Heart left ventricle (tissue), 16 donors: ENCODE measurements around the gene NCOA3. TPM values are rescaled to one million over a fixed set of nuclear protein-coding genes. Genes with fewer than 3 reads are reported as not detected.
"Not testable (repeated sequence)": the region's sequence is repeated elsewhere in the genome, so short reads cannot be mapped to it uniquely, and the experiment has no call there.

ENCODE experiments used
- ATAC-seq, 4 donors: fragments of 200-7000 bp; cut with Tn5 transposase; one replicate each; pipeline ENCODE4 v1.9.1; 2020 to 2022; ENCODE audit warnings: moderate library complexity in 4 of 4, mild to moderate bottlenecking in 3 of 4, moderate number of reproducible peaks in 1 of 4
- DNase-seq, 5 donors: peaks; one replicate each; pipeline ENCODE4 v3.0.0-alpha.2; 2020
- H3K27ac ChIP-seq, 12 donors: fragments of 200-600 bp; sonication (generic) in 4 of 12; one replicate each; pipeline versions ENCODE4 v1.5.0 to v1.8.0; 2016 to 2022; ENCODE audit warnings: mild to moderate bottlenecking in 2 of 12
- H3K27me3 ChIP-seq, 9 donors: fragments of 200-600 bp; sonication (generic) in 2 of 9; one replicate each; pipeline versions ENCODE4 v1.5.1 to v1.8.0; 2016 to 2022; ENCODE audit warnings: mild to moderate bottlenecking in 3 of 9
- H3K36me3 ChIP-seq, 9 donors: fragments of 200-600 bp; sonication (generic) in 2 of 9; one replicate each; pipeline versions ENCODE4 v1.5.0 to v1.8.0; 2018 to 2022; ENCODE audit warnings: mild to moderate bottlenecking in 2 of 9
- H3K4me1 ChIP-seq, 12 donors: fragments of 200-600 bp; sonication (generic) in 4 of 12; one replicate each; pipeline versions ENCODE4 v1.5.0 to v1.8.0; 2016 to 2022; ENCODE audit warnings: mild to moderate bottlenecking in 3 of 12
- H3K4me3 ChIP-seq, 12 donors: fragments of 200-600 bp; sonication (generic) in 4 of 12; one replicate each; pipeline versions ENCODE4 v1.5.0 to v1.8.0; 2017 to 2022; ENCODE audit warnings: mild to moderate bottlenecking in 9 of 12, moderate library complexity in 4 of 12
- H3K9me3 ChIP-seq, 12 donors: fragments of 200-600 bp; sonication (generic) in 4 of 12; one replicate each; pipeline versions ENCODE4 v1.5.0 to v1.8.0; 2016 to 2022; ENCODE audit warnings: mild to moderate bottlenecking in 1 of 12
- CTCF ChIP-seq, 12 donors: fragments of 200-600 bp; sonication (generic) in 4 of 12; IDR thresholded peaks; one replicate each; pipeline versions ENCODE4 v1.5.0 to v1.8.0; 2018 to 2022; ENCODE audit warnings: antibody characterized with exemption in 12 of 12, mild to moderate bottlenecking in 5 of 12
- POLR2A ChIP-seq, 2 donors: fragments of 450-650 bp; IDR thresholded peaks; one replicate each; pipeline ENCODE4 v1.6.1; 2017; ENCODE audit warnings: antibody characterized with exemption in 2 of 2, mild to moderate bottlenecking in 2 of 2, moderate library complexity in 2 of 2
- WGBS, 4 donors: extraction: QIAGEN DNeasy Blood & Tissue Kit in 2 of 4; methylation state at CpG; one replicate each; pipeline versions ENCODE4 v1.1.5 to v1.1.7; 2013 to 2018; 5-methylcytosine and 5-hydroxymethylcytosine counted together
- intact Hi-C, 10 donors: fragments of 100-400 bp; cut with DNase I; formaldehyde crosslinking; loops; one replicate each; pipeline versions ENCODE4 v1.11.1 to v1.14.2; 2022
- polyA plus RNA-seq, 2 donors: library from polyadenylated mRNA; stranded (reverse); fragments of 200-250 nt; gene quantifications; one replicate each; pipeline ENCODE4 v1.2.3, GENCODE V29; 2013
- total RNA-seq, 9 donors: library from RNA; depleted of rRNA in 2 of 9; stranded (reverse); fragments of >200 nt in 2 of 9; fragmentation: NEBNext Ultra II Directional in 3 of 9; extraction: Animal tissue kit (Norgen Biotek cat#: 25700) in 3 of 9; gene quantifications; one replicate each; pipeline versions ENCODE4 v1.1.0 to v1.2.4, GENCODE V29; 2016 to 2023
- donor health status: ischemic (EF 13 %, LVEDD 7.1; RV severe dilation, severe dysfunction).
- donor health status: healthy with polysubstance abuse.
- donor health status: DM: no; HTN: yes; CAD: no.
- donor health status: DM: no; HTN: no; CAD: no.
- donor health status: ischemic (EF 25% LVEDD 6.9; RV normal size, moderate dysfunction).
- donor health status: ischemic (EF 25% LVEDD 5.7; RV mildly dilated, moderate dysfunction).
- donor health status: healthy.
- donor health status: DM: yes; HTN: yes; CAD: no.
- donor health status: ischemic (EF 35%, LVEDD 5.7; RV mildly dilated, moderate dysfunction).
- donor health status: nonischemic (EF 11% LVEDD 7.7; RV severe dilation, severe dysfunction).
- donor health status: DM: yes; HTN: yes; CAD: no.
- donor health status: PGD.
- donor health status: ischemic (EF 29% LVEDD 5.4; RV normal size, mild dysfunction).
- donor health status: nonischemic (EF 23%, LVEDD 6.1; RV moderate dilation, normal function).

Gene NCOA3
- total and polyA plus RNA-seq, 11 donors, result 6.7 to 39.3 (median 25.3) TPM

GRCh38 chr20:47588158-47588557, 86.5 kb downstream of the NCOA3 start:
- intact Hi-C loops, result no loop called here
- peaks cover 0 to 34% (median 18%) of the 10 kb centered on the region in 12 donors for H3K4me1 ChIP-seq
- H3K27me3 ChIP-seq, result no peaks in the 10 kb centered on the region
- no peak overlapping the region for H3K4me3 ChIP-seq
- H3K36me3 ChIP-seq, result peaks cover 0 to 33% (median 4%) of the 10 kb centered on the region in 9 donors
- H3K27ac ChIP-seq, result no peak overlapping the region
- TF ChIP-seq POLR2A (IDR thresholded peaks at IDR 0.05) (no peak), CTCF (IDR thresholded peaks at IDR 0.05) (no peak)
- WGBS, 4 donors, result 91 to 98% (median 97%) methylated on average over 8 of the region's 8 CpGs
- no peaks in the 10 kb centered on the region for H3K9me3 ChIP-seq
- no peak for ATAC-seq
- no peak for DNase-seq

GRCh38 chr20:47591231-47591630, 89.5 kb downstream of the NCOA3 start:
- Histone ChIP-seq H3K9me3 (no peaks in the 10 kb centered on the region), H3K36me3 (peaks cover 0 to 17% (median 0%) of the 10 kb centered on the region in 9 donors), H3K4me3 (no peak overlapping the region), H3K27ac (no peak overlapping the region), H3K4me1 (peaks cover 0 to 18% (median 8%) of the 10 kb centered on the region in 12 donors), H3K27me3 (no peaks in the 10 kb centered on the region)
- WGBS, 4 donors, result 81 to 89% (median 84%) methylated on average over 1 of the region's 1 CpG
- ATAC-seq (no peak), DNase-seq (no peak)
- no peak for TF ChIP-seq CTCF (IDR thresholded peaks at IDR 0.05)
- TF ChIP-seq POLR2A (IDR thresholded peaks at IDR 0.05), result no peak
- intact Hi-C loops, result no loop called here

GRCh38 chr20:47594157-47594556, 92.5 kb downstream of the NCOA3 start:
- intact Hi-C loops, result no loop called here
- 93 to 96% (median 95%) methylated on average over 6 of the region's 6 CpGs for WGBS, 4 donors
- TF ChIP-seq POLR2A (IDR thresholded peaks at IDR 0.05) (no peak), CTCF (IDR thresholded peaks at IDR 0.05) (no peak)

GRCh38 chr20:47595138-47595537, 93.5 kb downstream of the NCOA3 start:
- ATAC-seq, intact Hi-C loops, H3K4me1 ChIP-seq, DNase-seq, H3K27me3 ChIP-seq, H3K4me3 ChIP-seq, H3K27ac ChIP-seq, H3K9me3 ChIP-seq: not testable (repeated sequence)
- peaks cover 0 to 25% (median 0%) of the 10 kb centered on the region in 9 donors for H3K36me3 ChIP-seq
- WGBS, 4 donors, result 93 to 98% (median 98%) methylated on average over 10 of the region's 10 CpGs

More at GRCh38 chr20:47594157-47594556, 92.5 kb downstream of the NCOA3 start:
- Histone ChIP-seq H3K27ac (no peak overlapping the region), H3K9me3 (no peaks in the 10 kb centered on the region), H3K27me3 (no peaks in the 10 kb centered on the region), H3K36me3 (peaks cover 0 to 25% (median 0%) of the 10 kb centered on the region in 9 donors), H3K4me3 (no peak overlapping the region), H3K4me1 (peaks cover 0 to 7% (median 0%) of the 10 kb centered on the region in 12 donors)
- ATAC-seq (no peak), DNase-seq (no peak)

GRCh38 chr20:47596003-47596571, 94.4 kb downstream of the NCOA3 start:
- no peak overlapping the region for H3K4me3 ChIP-seq
- peaks cover 0 to 12% (median 0%) of the 10 kb centered on the region in 12 donors for H3K4me1 ChIP-seq
- H3K9me3 ChIP-seq, result no peaks in the 10 kb centered on the region
- no peaks in the 10 kb centered on the region for H3K27me3 ChIP-seq
- DNase-seq, result no peak
- H3K36me3 ChIP-seq, result peaks cover 0 to 25% (median 0%) of the 10 kb centered on the region in 9 donors
- intact Hi-C loops, result no loop called here
- H3K27ac ChIP-seq, result no peak overlapping the region
- no peak for TF ChIP-seq CTCF (IDR thresholded peaks at IDR 0.05)
- TF ChIP-seq POLR2A (IDR thresholded peaks at IDR 0.05), result no peak
- ATAC-seq, result no peak
- 87 to 96% (median 95%) methylated on average over 6 of the region's 6 CpGs for WGBS, 4 donors
